H9 (cell line): ENCODE data around the gene TIMM8B. TPM values are rescaled to one million over a fixed set of nuclear protein-coding genes. Genes with fewer than 3 reads are reported as not detected.

Experiments
- DNase-seq: peaks from one replicate; pipeline ENCODE4 v3.0.0-alpha.2; 2017
- H2AFZ ChIP-seq: one replicate; pipeline ENCODE4 v1.6.1; 2013; ENCODE audit warnings: mild to moderate bottlenecking, low read length, control low read depth, moderate library complexity
- H2AK5ac ChIP-seq: 2 replicates; pipeline ENCODE4 v1.6.1; 2013; ENCODE audit warnings: low read length, control low read depth, mixed read lengths; ENCODE audit not compliant: insufficient read length
- H2BK120ac ChIP-seq: one replicate; pipeline ENCODE4 v1.6.1; 2013; ENCODE audit warnings: low read depth, mild to moderate bottlenecking, low read length, control low read depth, inconsistent platforms; ENCODE audit not compliant: poor library complexity, severe bottlenecking
- H2BK12ac ChIP-seq: 2 replicates; pipeline ENCODE4 v1.6.1; 2013; ENCODE audit warnings: low read length, control low read depth, mixed read lengths, low read depth; ENCODE audit not compliant: insufficient read length
- H2BK15ac ChIP-seq: 2 replicates; pipeline ENCODE4 v1.6.1; 2013; ENCODE audit warnings: low read depth, low read length, control low read depth
- H2BK20ac ChIP-seq: one replicate; pipeline ENCODE4 v1.6.1; 2013; ENCODE audit warnings: low read depth, mild to moderate bottlenecking, low read length, control low read depth, inconsistent platforms; ENCODE audit not compliant: poor library complexity, severe bottlenecking
- H2BK5ac ChIP-seq: 2 replicates; pipeline ENCODE4 v1.6.1; 2013; ENCODE audit warnings: low read length, control low read depth, mixed read lengths; ENCODE audit not compliant: insufficient read length
- H3K14ac ChIP-seq: 2 replicates; pipeline ENCODE4 v1.6.1; 2013; ENCODE audit warnings: low read length, control low read depth; ENCODE audit not compliant: insufficient read depth
- H3K18ac ChIP-seq: 2 replicates; pipeline ENCODE4 v1.6.1; 2013; ENCODE audit warnings: low read depth, mild to moderate bottlenecking, mixed read lengths, low read length, control low read depth; ENCODE audit not compliant: insufficient read length
- H3K23ac ChIP-seq: 2 replicates; pipeline ENCODE4 v1.6.1; 2013; ENCODE audit warnings: low read length, control low read depth, mixed read lengths, low read depth; ENCODE audit not compliant: insufficient read length
- H3K23me2 ChIP-seq: 2 replicates; pipeline ENCODE4 v1.6.1; 2013; ENCODE audit warnings: low read depth, mild to moderate bottlenecking, mixed read lengths, low read length, control low read depth; ENCODE audit not compliant: insufficient read length, poor library complexity, severe bottlenecking
- H3K27ac ChIP-seq: 2 replicates; pipeline ENCODE4 v1.5.1; 2013; ENCODE audit warnings: low read length, control low read depth, mixed read lengths, low read depth; ENCODE audit not compliant: insufficient read length
- H3K27me3 ChIP-seq: 2 replicates; pipeline ENCODE4 v1.6.1; 2013; ENCODE audit warnings: low read length, control low read depth, inconsistent platforms; ENCODE audit not compliant: insufficient read depth
- H3K4ac ChIP-seq: 2 replicates; pipeline ENCODE4 v1.6.1; 2013; ENCODE audit warnings: low read depth, mild to moderate bottlenecking, control low read depth, inconsistent platforms, low read length, moderate library complexity
- H3K4me1 ChIP-seq: 2 replicates; pipeline ENCODE4 v1.6.1; 2013; ENCODE audit warnings: low read length, control low read depth, inconsistent platforms; ENCODE audit not compliant: insufficient read depth
- H3K4me2 ChIP-seq: 2 replicates; pipeline ENCODE4 v1.6.1; 2013; ENCODE audit warnings: low read length, control low read depth, mixed read lengths; ENCODE audit not compliant: insufficient read length, insufficient read depth
- H3K56ac ChIP-seq: 2 replicates; pipeline ENCODE4 v1.6.1; 2013; ENCODE audit warnings: low read depth, mild to moderate bottlenecking, mixed read lengths, low read length, control low read depth; ENCODE audit not compliant: insufficient read length
- H3K79me1 ChIP-seq: 2 replicates; pipeline ENCODE4 v1.6.1; 2013; ENCODE audit warnings: low read depth, mild to moderate bottlenecking, moderate library complexity, low read length, control low read depth, inconsistent platforms; ENCODE audit not compliant: insufficient read depth, poor library complexity, severe bottlenecking
- H3K79me2 ChIP-seq: 2 replicates; pipeline ENCODE4 v1.6.1; 2013; ENCODE audit warnings: low read length, control low read depth, inconsistent platforms; ENCODE audit not compliant: insufficient read depth
- H3K9ac ChIP-seq: 2 replicates; pipeline ENCODE4 v1.6.1; 2013; ENCODE audit warnings: low read length, control low read depth, mixed read lengths; ENCODE audit not compliant: insufficient read length; ENCODE audit errors: extremely low read depth
- H3K9me3 ChIP-seq: one replicate; pipeline ENCODE4 v1.6.1; 2013; ENCODE audit warnings: low read depth, low read length, inconsistent platforms; ENCODE audit not compliant: control insufficient read depth
- H3T11ph ChIP-seq: one replicate; pipeline ENCODE4 v1.6.1; 2013; ENCODE audit warnings: mild to moderate bottlenecking, low read length, control low read depth, inconsistent platforms
- H4K20me1 ChIP-seq: one replicate; pipeline ENCODE4 v1.6.1; 2013; ENCODE audit not compliant: control insufficient read depth, insufficient read length, insufficient read depth
- H4K5ac ChIP-seq: 2 replicates; pipeline ENCODE4 v1.6.1; 2013; ENCODE audit warnings: low read depth, mild to moderate bottlenecking, mixed read lengths, low read length, control low read depth; ENCODE audit not compliant: insufficient read length
- H4K8ac ChIP-seq: replicated peaks from 2 replicates; pipeline ENCODE4 v1.6.1; 2013; ENCODE audit warnings: low read length, control low read depth, mixed read lengths, low read depth; ENCODE audit not compliant: insufficient read length
- H4K91ac ChIP-seq: 2 replicates; pipeline ENCODE4 v1.6.1; 2013; ENCODE audit warnings: low read depth, mild to moderate bottlenecking, moderate library complexity, mixed read lengths, low read length, control low read depth; ENCODE audit not compliant: insufficient read length
- H3K27ac Mint-ChIP-seq, 3 experiments: 2 replicates in 2 of 3; 3 replicates in 1 of 3; pipeline ENCODE4 v1.8.0; 2020 to 2021; ENCODE audit warnings: mixed read lengths in 3 of 3, mild to moderate bottlenecking in 1 of 3, moderate library complexity in 1 of 3
- H3K27me3 Mint-ChIP-seq: 2 replicates; pipeline ENCODE4 v1.8.0; 2021; ENCODE audit warnings: low read depth, mild to moderate bottlenecking, moderate library complexity, mixed read lengths
- H3K36me3 Mint-ChIP-seq, 3 experiments: 2 replicates in 2 of 3; 3 replicates in 1 of 3; pipeline ENCODE4 v1.8.0; 2020 to 2021; ENCODE audit warnings: low read depth in 3 of 3, mixed read lengths in 3 of 3; ENCODE audit not compliant: insufficient read depth in 1 of 3
- H3K4me1 Mint-ChIP-seq, 2 experiments: 2 replicates each; pipeline ENCODE4 v1.8.0; 2020; ENCODE audit warnings: mixed read lengths in 2 of 2
- H3K4me3 Mint-ChIP-seq, 2 experiments: 2 replicates in 1 of 2; 3 replicates in 1 of 2; pipeline ENCODE4 v1.8.0; 2020 to 2021; ENCODE audit warnings: mild to moderate bottlenecking in 2 of 2, mixed read lengths in 2 of 2, moderate library complexity in 1 of 2
- H3K9me3 Mint-ChIP-seq, 2 experiments: 2 replicates in 1 of 2; 3 replicates in 1 of 2; pipeline ENCODE4 v1.8.0; 2020; ENCODE audit warnings: mild to moderate bottlenecking in 2 of 2, mixed read lengths in 2 of 2, moderate library complexity in 1 of 2
- WGBS: extraction: QIAGEN DNeasy Blood & Tissue Kit; methylation state at CpG from one replicate; pipeline ENCODE4 v1.1.7; 2013; ENCODE audit warnings: missing lambda C conversion rate, low lambda C conversion rate, mixed read lengths; ENCODE audit not compliant: insufficient read length; ENCODE audit errors: extremely low coverage; 5-methylcytosine and 5-hydroxymethylcytosine counted together
- total RNA-seq: library from RNA; stranded (reverse); gene quantifications from 2 replicates; pipeline ENCODE4 v1.2.1, GENCODE V29; 2021
- TF ChIP-seq, protein P1 (sequence below): fragments of 200-600 bp; sonication (generic); conservative IDR thresholded peaks from 3 replicates; pipeline ENCODE4 v1.8.0; 2021; ENCODE audit warnings: antibody characterized with exemption, mild to moderate bottlenecking

The TIMM8B gene
- total RNA-seq, 1 experiment from 2014 or later, result 84.4 TPM

GRCh38 chr11:112118176-112118575 is 31.6 kb upstream of the TIMM8B start:
- Histone ChIP-seq H3K9ac (no peak overlapping the region), H3K27me3 (no peaks in the 10 kb centered on the region), H3K79me1 (no peaks in the 10 kb centered on the region), H4K91ac (no peak overlapping the region), H2AK5ac (no peak overlapping the region), H3K4me1 (no peaks in the 10 kb centered on the region), H3K56ac (no peak overlapping the region), H4K20me1 (no peaks in the 10 kb centered on the region), H3K4me2 (no peak overlapping the region), H3T11ph (no peak overlapping the region), H3K14ac (no peak overlapping the region), H3K23ac (no peak overlapping the region), H2BK20ac (no peak overlapping the region), H2AFZ (no peak overlapping the region), H2BK15ac (no peak overlapping the region), H3K27ac (no peak overlapping the region), H2BK12ac (no peak overlapping the region), H3K4ac (no peak overlapping the region), H4K8ac (no peak overlapping the region), H3K18ac (no peak overlapping the region), H2BK5ac (no peak overlapping the region), H3K9me3 (no peaks in the 10 kb centered on the region), H2BK120ac (no peak overlapping the region), H4K5ac (no peak overlapping the region), H3K79me2 (no peaks in the 10 kb centered on the region), H3K23me2 (no peaks in the 10 kb centered on the region)
- TF ChIP-seq, protein P1, sequence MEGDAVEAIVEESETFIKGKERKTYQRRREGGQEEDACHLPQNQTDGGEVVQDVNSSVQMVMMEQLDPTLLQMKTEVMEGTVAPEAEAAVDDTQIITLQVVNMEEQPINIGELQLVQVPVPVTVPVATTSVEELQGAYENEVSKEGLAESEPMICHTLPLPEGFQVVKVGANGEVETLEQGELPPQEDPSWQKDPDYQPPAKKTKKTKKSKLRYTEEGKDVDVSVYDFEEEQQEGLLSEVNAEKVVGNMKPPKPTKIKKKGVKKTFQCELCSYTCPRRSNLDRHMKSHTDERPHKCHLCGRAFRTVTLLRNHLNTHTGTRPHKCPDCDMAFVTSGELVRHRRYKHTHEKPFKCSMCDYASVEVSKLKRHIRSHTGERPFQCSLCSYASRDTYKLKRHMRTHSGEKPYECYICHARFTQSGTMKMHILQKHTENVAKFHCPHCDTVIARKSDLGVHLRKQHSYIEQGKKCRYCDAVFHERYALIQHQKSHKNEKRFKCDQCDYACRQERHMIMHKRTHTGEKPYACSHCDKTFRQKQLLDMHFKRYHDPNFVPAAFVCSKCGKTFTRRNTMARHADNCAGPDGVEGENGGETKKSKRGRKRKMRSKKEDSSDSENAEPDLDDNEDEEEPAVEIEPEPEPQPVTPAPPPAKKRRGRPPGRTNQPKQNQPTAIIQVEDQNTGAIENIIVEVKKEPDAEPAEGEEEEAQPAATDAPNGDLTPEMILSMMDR, result no peak
- no peak for DNase-seq
- H3K27ac Mint-ChIP-seq, result no peak overlapping the region
- H3K4me1 Mint-ChIP-seq, result no peaks in the 10 kb centered on the region
- peaks cover 0 to 3% of the 10 kb centered on the region in 2 experiments; a peak in 2 of 5 replicates for H3K9me3 Mint-ChIP-seq
- no peak overlapping the region for H3K4me3 Mint-ChIP-seq
- no CpG with 5 or more reads among the region's 2 CpGs for WGBS
- H3K27me3 Mint-ChIP-seq, result peaks cover 1% of the 10 kb centered on the region; the same call in 1 of the 2 replicates
- no peaks in the 10 kb centered on the region for H3K36me3 Mint-ChIP-seq
